NCI-H82 treated with DMSO at 0.1 percent for 48 hours (cell line): ENCODE results near the gene ACAP2.

Experiments
- DNase-seq: peaks from one replicate; lab custom pipeline; 2025; ENCODE audit not compliant: unreplicated experiment; lab: John Stamatoyannopoulos, UW

Gene ACAP2

DNA sequence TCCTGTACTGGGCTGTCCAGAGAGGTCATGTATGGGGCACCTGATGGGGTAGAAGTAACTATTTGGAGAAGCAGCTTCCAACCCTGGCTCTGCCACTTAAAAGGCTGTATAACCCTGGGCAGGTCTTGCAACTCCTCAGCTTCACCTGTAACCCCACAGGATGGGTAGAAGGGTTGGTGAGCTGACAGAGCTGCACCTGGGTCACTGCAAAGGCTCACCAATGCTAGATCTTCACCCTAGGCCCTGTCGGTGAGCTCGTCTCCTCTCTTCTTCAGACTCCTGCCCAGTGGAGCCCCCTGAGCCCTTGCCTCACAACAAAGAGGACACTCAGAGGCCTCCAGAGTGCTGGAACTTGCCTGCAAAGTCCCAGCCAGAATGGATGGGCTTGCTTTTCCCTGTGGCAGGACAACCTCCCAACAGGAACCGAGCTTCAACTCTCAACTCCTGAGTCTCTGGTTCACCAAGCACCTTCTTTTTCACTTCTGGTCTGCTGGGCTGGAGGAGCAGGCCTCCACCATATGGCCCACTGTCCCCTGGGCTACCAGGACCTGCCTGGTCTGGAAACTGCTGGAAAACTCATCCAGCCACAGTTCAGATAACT lies 217.7 kb downstream of the ACAP2 start:
- no peak for DNase-seq
